Fibroblast of mammary gland (primary cell): ENCODE data around the gene STXBP2.

Experiments used
- DNase-seq: peaks from one replicate; pipeline ENCODE4 v3.0.0-alpha.2; 2010; ENCODE audit warnings: low read depth
- H3K4me3 ChIP-seq: 2 replicates; pipeline ENCODE4 v1.5.1; 2011; ENCODE audit warnings: low read depth, mild to moderate bottlenecking, low read length, moderate library complexity; ENCODE audit not compliant: control insufficient read depth
- CTCF ChIP-seq: conservative IDR thresholded peaks from 2 replicates; pipeline ENCODE4 v1.5.1; 2011; ENCODE audit warnings: low read depth, low read length, inconsistent platforms; ENCODE audit not compliant: control insufficient read depth, insufficient read depth

Gene STXBP2

GRCh38 chr19:7598180-7598579, 38.7 kb upstream of the STXBP2 start:
- TF ChIP-seq CTCF = no peak
- H3K4me3 ChIP-seq = no peak overlapping the region
- no peak for DNase-seq

- DNase-seq = no peak
- no peak for TF ChIP-seq CTCF
- no peak overlapping the region for H3K4me3 ChIP-seq
Observed at GRCh38 chr19:7600721-7601120, 36.2 kb upstream of the STXBP2 start.

GRCh38 chr19:7602240-7602934, 34.5 kb upstream of the STXBP2 start:
- H3K4me3 ChIP-seq = no peak overlapping the region
- DNase-seq = no peak
- no peak for TF ChIP-seq CTCF

- no peak for TF ChIP-seq CTCF
- H3K4me3 ChIP-seq = no peak overlapping the region
- no peak for DNase-seq
Observed at GRCh38 chr19:7602935-7603497, 33.9 kb upstream of the STXBP2 start.

- DNase-seq = no peak
- no peak for TF ChIP-seq CTCF
Observed at GRCh38 chr19:7603919-7604318, 33.0 kb upstream of the STXBP2 start.

GRCh38 chr19:7605490-7606222, 31.3 kb upstream of the STXBP2 start:
- no peak overlapping the region for H3K4me3 ChIP-seq
- peak; percentile 26 for DNase-seq
- no peak for TF ChIP-seq CTCF

More at GRCh38 chr19:7603919-7604318, 33.0 kb upstream of the STXBP2 start:
- no peak overlapping the region for H3K4me3 ChIP-seq
